Measurements from ENCODE around the gene ANO2. TPM values are rescaled to one million over a fixed set of nuclear protein-coding genes. Genes with fewer than 3 reads are reported as not detected.

Gene ANO2
- total RNA-seq, 4 donors from 2014 or later, result 0.59 to 51.7 (median 15.1) TPM

GRCh38 chr12:5924342-5924741 is 20.7 kb downstream of the ANO2 start:
- H3K27me3 ChIP-seq, result no peaks in the 10 kb centered on the region
- no peak for DNase-seq

DNA sequence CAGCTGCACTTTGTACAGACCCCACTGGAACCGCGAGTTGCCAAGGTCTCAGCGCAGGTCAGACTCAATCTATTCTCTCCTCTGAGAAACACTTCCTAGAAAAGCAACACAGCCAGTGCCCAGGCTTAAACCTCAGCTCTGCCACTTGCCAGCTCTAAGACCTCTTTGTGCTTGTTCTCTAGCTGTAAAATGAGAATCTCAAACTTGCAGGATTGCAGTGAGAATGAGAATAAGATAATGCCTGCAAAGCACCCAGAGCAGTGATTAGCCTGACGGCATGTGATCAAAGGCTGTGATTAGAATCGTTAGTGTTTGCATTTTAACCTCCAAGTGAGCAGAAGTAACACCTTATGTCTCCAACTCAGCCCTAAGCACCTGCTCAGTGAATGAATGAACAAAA is 21.3 kb downstream of the ANO2 start:
- intact Hi-C loops (cut with DNase I; ENCODE audit: low total_unique reads), result no loop called here
- Histone ChIP-seq H3K4me1 (no peaks in the 10 kb centered on the region), H3K27ac (no peak overlapping the region), H3K4me3 (no peak overlapping the region), H3K27me3 (no peaks in the 10 kb centered on the region), H3K9me3 (no peaks in the 10 kb centered on the region), H3K36me3 (no peaks in the 10 kb centered on the region)
- TF ChIP-seq POLR2A (IDR thresholded peaks at IDR 0.05), result no peak
- no peak for DNase-seq

More at GRCh38 chr12:5924342-5924741, 20.7 kb downstream of the ANO2 start:
- no peaks in the 10 kb centered on the region for H3K9me3 ChIP-seq
- H3K4me3 ChIP-seq, result no peak overlapping the region
- no peak overlapping the region for H3K27ac ChIP-seq
- no peak for TF ChIP-seq POLR2A (IDR thresholded peaks at IDR 0.05)
- TF ChIP-seq, protein P1, sequence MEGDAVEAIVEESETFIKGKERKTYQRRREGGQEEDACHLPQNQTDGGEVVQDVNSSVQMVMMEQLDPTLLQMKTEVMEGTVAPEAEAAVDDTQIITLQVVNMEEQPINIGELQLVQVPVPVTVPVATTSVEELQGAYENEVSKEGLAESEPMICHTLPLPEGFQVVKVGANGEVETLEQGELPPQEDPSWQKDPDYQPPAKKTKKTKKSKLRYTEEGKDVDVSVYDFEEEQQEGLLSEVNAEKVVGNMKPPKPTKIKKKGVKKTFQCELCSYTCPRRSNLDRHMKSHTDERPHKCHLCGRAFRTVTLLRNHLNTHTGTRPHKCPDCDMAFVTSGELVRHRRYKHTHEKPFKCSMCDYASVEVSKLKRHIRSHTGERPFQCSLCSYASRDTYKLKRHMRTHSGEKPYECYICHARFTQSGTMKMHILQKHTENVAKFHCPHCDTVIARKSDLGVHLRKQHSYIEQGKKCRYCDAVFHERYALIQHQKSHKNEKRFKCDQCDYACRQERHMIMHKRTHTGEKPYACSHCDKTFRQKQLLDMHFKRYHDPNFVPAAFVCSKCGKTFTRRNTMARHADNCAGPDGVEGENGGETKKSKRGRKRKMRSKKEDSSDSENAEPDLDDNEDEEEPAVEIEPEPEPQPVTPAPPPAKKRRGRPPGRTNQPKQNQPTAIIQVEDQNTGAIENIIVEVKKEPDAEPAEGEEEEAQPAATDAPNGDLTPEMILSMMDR (IDR thresholded peaks at IDR 0.05), result no peak
- intact Hi-C loops (cut with DNase I; ENCODE audit: low total_unique reads), result no loop called here
- H3K4me1 ChIP-seq, result no peaks in the 10 kb centered on the region
- no peaks in the 10 kb centered on the region for H3K36me3 ChIP-seq

GRCh38 chr12:5923043-5923605 is 21.9 kb downstream of the ANO2 start:
- TF ChIP-seq, protein P1 (IDR thresholded peaks at IDR 0.05), result no peak
- no peak for TF ChIP-seq POLR2A (IDR thresholded peaks at IDR 0.05)
- intact Hi-C loops (cut with DNase I; ENCODE audit: low total_unique reads), result no loop called here
- Histone ChIP-seq H3K4me3 (no peak overlapping the region), H3K36me3 (no peaks in the 10 kb centered on the region), H3K9me3 (no peaks in the 10 kb centered on the region), H3K27me3 (no peaks in the 10 kb centered on the region), H3K4me1 (no peaks in the 10 kb centered on the region), H3K27ac (no peak overlapping the region)
- DNase-seq, result no peak

GRCh38 chr12:5921966-5922899 is 22.8 kb downstream of the ANO2 start:
- no peak for TF ChIP-seq POLR2A (IDR thresholded peaks at IDR 0.05)
- TF ChIP-seq, protein P1 (IDR thresholded peaks at IDR 0.05), result no peak
- no peak for DNase-seq

DNA sequence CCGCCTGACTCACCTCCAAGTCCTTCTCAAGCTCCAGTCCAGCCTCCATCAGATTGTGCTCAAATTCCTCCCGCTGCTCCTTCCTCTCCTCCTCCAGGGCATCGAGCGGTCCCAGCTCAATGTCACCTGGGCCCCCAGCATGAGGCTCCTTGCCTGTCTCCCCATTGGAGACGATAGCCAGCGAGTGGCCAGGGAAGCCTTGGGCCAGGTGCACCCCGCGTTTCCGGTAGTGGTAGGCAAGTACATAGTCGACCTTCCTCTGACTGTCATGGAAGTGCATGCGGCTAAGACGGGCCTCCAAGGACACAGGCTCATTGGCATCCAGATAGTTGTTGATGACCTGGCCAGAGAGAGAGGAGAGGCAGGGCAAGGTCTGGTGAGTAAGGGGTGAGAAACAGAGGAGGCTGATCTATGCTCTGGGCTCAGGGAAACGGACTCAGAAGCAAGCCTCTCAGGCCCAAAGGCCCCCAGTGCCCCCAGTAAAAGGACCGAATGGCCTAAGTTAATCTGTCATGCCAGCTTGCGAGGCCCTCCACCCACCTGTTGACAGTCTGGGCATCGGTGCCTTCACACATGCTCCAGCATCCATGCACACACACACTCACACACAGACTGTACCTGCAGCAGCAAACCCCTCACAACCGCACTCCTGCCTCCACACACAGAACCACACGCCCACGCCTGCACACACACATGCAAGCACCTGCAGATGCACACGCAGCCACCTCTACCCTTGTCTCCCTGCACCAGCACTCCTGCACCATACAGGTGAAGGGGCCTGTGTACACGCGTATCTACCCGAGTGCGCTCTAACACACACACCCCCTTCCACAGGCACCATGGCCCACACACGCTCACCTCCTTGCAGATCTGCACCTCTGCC is 23.8 kb downstream of the ANO2 start:
- H3K27me3 ChIP-seq, result no peaks in the 10 kb centered on the region
- intact Hi-C loops (cut with DNase I; ENCODE audit: low total_unique reads), result no loop called here

More at GRCh38 chr12:5921966-5922899, 22.8 kb downstream of the ANO2 start:
- no peaks in the 10 kb centered on the region for H3K36me3 ChIP-seq
- H3K4me1 ChIP-seq, result no peaks in the 10 kb centered on the region
- no peak overlapping the region for H3K4me3 ChIP-seq
- intact Hi-C loops (cut with DNase I; ENCODE audit: low total_unique reads), result no loop called here
- H3K9me3 ChIP-seq, result no peaks in the 10 kb centered on the region
- no peaks in the 10 kb centered on the region for H3K27me3 ChIP-seq
- no peak overlapping the region for H3K27ac ChIP-seq

More for the DNA sequence above, 23.8 kb downstream of the ANO2 start:
- no peaks in the 10 kb centered on the region for H3K36me3 ChIP-seq
- TF ChIP-seq, protein P1 (IDR thresholded peaks at IDR 0.05), result no peak
- no peak for TF ChIP-seq POLR2A (IDR thresholded peaks at IDR 0.05)
- H3K9me3 ChIP-seq, result no peaks in the 10 kb centered on the region
- no peak overlapping the region for H3K4me3 ChIP-seq
- H3K4me1 ChIP-seq, result no peaks in the 10 kb centered on the region
- no peak for DNase-seq
- no peak overlapping the region for H3K27ac ChIP-seq

Measured in uterus (tissue), 4 donors.